H1 (cell line): ENCODE data around the gene ALDH7A1. TPM values are rescaled to one million over a fixed set of nuclear protein-coding genes. Genes with fewer than 3 reads are reported as not detected.

ENCODE experiments used
- CTCF ChIA-PET: fragments of 300-600 bp; sonication (Branson Sonifier 250); formaldehyde crosslinking; loops from one replicate; lab custom pipeline; 2021; ENCODE audit not compliant: partially characterized antibody; lab: Charles Lee
- POLR2A ChIA-PET: fragments of 300-600 bp; sonication (Branson Sonifier 250); formaldehyde crosslinking; loops from one replicate; lab custom pipeline; 2021; ENCODE audit warnings: inconsistent platforms; ENCODE audit not compliant: partially characterized antibody; lab: Charles Lee
- DNase-seq, 2 experiments: peaks; one replicate each; pipeline versions ENCODE4 v3.0.0 to v3.0.0-alpha.2; 2010 to 2022; ENCODE audit warnings: low spot score in 2 of 2, low read depth in 1 of 2, mixed read lengths in 1 of 2
- FAIRE-seq: peaks from 2 replicates; lab custom pipeline; 2011; peaks lifted over from hg19 to GRCh38; lab: Jason Lieb, UNC
- H2AFZ ChIP-seq: 2 replicates; pipeline ENCODE4 v1.8.1; 2012; ENCODE audit warnings: low read length, inconsistent platforms
- H2AK5ac ChIP-seq: 2 replicates; pipeline ENCODE4 v1.6.1; 2013; ENCODE audit warnings: low read depth, low read length
- H2BK120ac ChIP-seq: replicated peaks from 2 replicates; pipeline ENCODE3; 2013; ENCODE audit warnings: low read depth, low read length, inconsistent platforms
- H2BK12ac ChIP-seq: 2 replicates; pipeline ENCODE4 v1.6.1; 2013; ENCODE audit warnings: low read depth, low read length
- H2BK15ac ChIP-seq: 2 replicates; pipeline ENCODE4 v1.6.1; 2013; ENCODE audit warnings: low read length
- H2BK20ac ChIP-seq: 2 replicates; pipeline ENCODE4 v1.6.1; 2013; ENCODE audit warnings: low read length
- H2BK5ac ChIP-seq: 2 replicates; pipeline ENCODE4 v1.6.1; 2013; ENCODE audit warnings: low read depth, low read length
- H3K14ac ChIP-seq: 2 replicates; pipeline ENCODE4 v1.6.1; 2013; ENCODE audit warnings: inconsistent platforms; ENCODE audit not compliant: insufficient read length
- H3K18ac ChIP-seq: 2 replicates; pipeline ENCODE4 v1.6.1; 2013; ENCODE audit warnings: low read length; ENCODE audit errors: extremely low read depth
- H3K23ac ChIP-seq: 2 replicates; pipeline ENCODE4 v1.6.1; 2013; ENCODE audit warnings: inconsistent platforms; ENCODE audit not compliant: insufficient read length
- H3K23me2 ChIP-seq: 2 replicates; pipeline ENCODE4 v1.6.1; 2013; ENCODE audit warnings: low read depth, low read length
- H3K27ac ChIP-seq: 2 replicates; pipeline ENCODE4 v1.6.1; 2011; ENCODE audit warnings: low read depth, low read length, inconsistent platforms
- H3K27me3 ChIP-seq, 4 experiments: replicated peaks in 1 of 4; 1 replicate in 1 of 4; 2 replicates in 3 of 4; pipeline versions ENCODE4 v1.6.1 to v1.8.1; 2011 to 2013; ENCODE audit warnings: low read length in 3 of 4, mild to moderate bottlenecking in 3 of 4, inconsistent platforms in 2 of 4, mixed read lengths in 2 of 4, moderate library complexity in 1 of 4; ENCODE audit not compliant: control insufficient read depth in 3 of 4, insufficient read depth in 3 of 4; ENCODE audit errors: extremely low read depth in 1 of 4
- H3K36me3 ChIP-seq, 4 experiments: 2 replicates each; pipeline versions ENCODE4 v1.6.1 to v1.8.1; 2011 to 2013; ENCODE audit warnings: mild to moderate bottlenecking in 4 of 4, low read length in 3 of 4, moderate library complexity in 2 of 4, control low read depth in 1 of 4, inconsistent platforms in 1 of 4; ENCODE audit not compliant: insufficient read depth in 4 of 4, control insufficient read depth in 2 of 4
- H3K4ac ChIP-seq: replicated peaks from 2 replicates; pipeline ENCODE3; 2013; ENCODE audit warnings: low read length, low read depth, mixed read lengths, inconsistent platforms; ENCODE audit not compliant: insufficient read length
- H3K4me1 ChIP-seq, 4 experiments: replicated peaks in 1 of 4; 1 replicate in 1 of 4; 2 replicates in 3 of 4; pipeline versions ENCODE4 v1.6.1 to v1.8.1; 2011 to 2013; ENCODE audit warnings: low read length in 3 of 4, inconsistent platforms in 2 of 4, mixed read lengths in 1 of 4; ENCODE audit not compliant: insufficient read depth in 4 of 4, control insufficient read depth in 3 of 4
- H3K4me2 ChIP-seq, 2 experiments: 2 replicates each; pipeline versions ENCODE4 v1.6.1 to v1.8.1; 2011 to 2013; ENCODE audit warnings: low read depth in 2 of 2, low read length in 2 of 2, control low read depth in 1 of 2, inconsistent platforms in 1 of 2, mild to moderate bottlenecking in 1 of 2; ENCODE audit not compliant: insufficient read depth in 1 of 2
- H3K4me3 ChIP-seq, 4 experiments: fragments of 200-600, 300-600 bp in 1 of 4; sonication (generic), shearing (Covaris generic), sonication (Bioruptor Twin) in 1 of 4; 2 replicates each; pipeline versions ENCODE4 v1.5.1 to v1.8.1; 2011 to 2016; ENCODE audit warnings: low read length in 4 of 4, low read depth in 3 of 4, control low read depth in 2 of 4, inconsistent platforms in 2 of 4, mild to moderate bottlenecking in 2 of 4, mixed read lengths in 1 of 4, moderate library complexity in 1 of 4; ENCODE audit not compliant: insufficient read depth in 2 of 4; ENCODE audit errors: extremely low read depth in 1 of 4
- H3K56ac ChIP-seq: replicated peaks from 2 replicates; pipeline ENCODE3; 2013; ENCODE audit warnings: low read depth, mild to moderate bottlenecking, mixed read lengths, low read length, inconsistent platforms; ENCODE audit not compliant: insufficient read length
- H3K79me1 ChIP-seq: 2 replicates; pipeline ENCODE4 v1.6.1; 2013; ENCODE audit warnings: low read depth, low read length, control low read depth
- H3K79me2 ChIP-seq, 2 experiments: 2 replicates each; pipeline versions ENCODE4 v1.6.1 to v1.8.1; 2012 to 2013; ENCODE audit warnings: low read length in 2 of 2, mild to moderate bottlenecking in 2 of 2, inconsistent platforms in 1 of 2; ENCODE audit not compliant: insufficient read depth in 2 of 2, control insufficient read depth in 1 of 2
- H3K9ac ChIP-seq, 4 experiments: replicated peaks in 1 of 4; 1 replicate in 1 of 4; 2 replicates in 3 of 4; pipeline versions ENCODE4 v1.6.1 to v1.8.1; 2011 to 2013; ENCODE audit warnings: low read depth in 3 of 4, low read length in 3 of 4, control low read depth in 2 of 4, mild to moderate bottlenecking in 2 of 4, moderate library complexity in 2 of 4, inconsistent platforms in 1 of 4; ENCODE audit errors: extremely low read depth in 1 of 4
- H3K9me3 ChIP-seq, 2 experiments: 2 replicates each; pipeline versions ENCODE4 v1.6.1 to v1.8.1; 2012 to 2013; ENCODE audit warnings: mild to moderate bottlenecking in 2 of 2, moderate library complexity in 2 of 2, control low read depth in 1 of 2, inconsistent platforms in 1 of 2, low read depth in 1 of 2, low read length in 1 of 2, mixed read lengths in 1 of 2; ENCODE audit not compliant: insufficient read depth in 2 of 2
- H4K20me1 ChIP-seq, 2 experiments: replicated peaks in 1 of 2; 2 replicates each; pipeline versions ENCODE3 to v1.8.1; 2011 to 2013; ENCODE audit warnings: inconsistent platforms in 2 of 2, low read length in 2 of 2, mild to moderate bottlenecking in 1 of 2; ENCODE audit not compliant: insufficient read depth in 2 of 2, control insufficient read depth in 1 of 2
- H4K5ac ChIP-seq: 2 replicates; pipeline ENCODE4 v1.6.1; 2013; ENCODE audit warnings: low read length, low read depth, mixed read lengths, inconsistent platforms; ENCODE audit not compliant: insufficient read length
- H4K8ac ChIP-seq: 2 replicates; pipeline ENCODE4 v1.8.0; 2013; ENCODE audit warnings: mild to moderate bottlenecking, moderate library complexity, low read length, inconsistent platforms; ENCODE audit not compliant: insufficient read depth; ENCODE audit errors: extremely low read depth
- H4K91ac ChIP-seq: replicated peaks from 2 replicates; pipeline ENCODE3; 2013; ENCODE audit warnings: low read length, mixed read lengths, inconsistent platforms; ENCODE audit not compliant: insufficient read length
- CBX5 ChIP-seq: fragments of 300-800, 300-1000 bp; sonication (generic); IDR thresholded peaks from 2 replicates; pipeline ENCODE4 v1.7.1; 2016; ENCODE audit warnings: antibody characterized with exemption, low read length, low read depth
- HDAC6 ChIP-seq: IDR thresholded peaks from one replicate; pipeline ENCODE4 v1.7.1; 2012; ENCODE audit warnings: low read depth, mild to moderate bottlenecking, inconsistent platforms, low read length, moderate library complexity
- KDM4A ChIP-seq: IDR thresholded peaks from one replicate; pipeline ENCODE4 v1.7.1; 2012; ENCODE audit warnings: low read depth, mild to moderate bottlenecking, moderate library complexity, low read length, inconsistent platforms; ENCODE audit not compliant: severe bottlenecking
- RBBP5 ChIP-seq: IDR thresholded peaks from 2 replicates; pipeline ENCODE4 v1.7.1; 2012; ENCODE audit warnings: low read depth, mild to moderate bottlenecking, inconsistent platforms, low read length, moderate library complexity, borderline replicate concordance
- RXRA ChIP-seq: IDR thresholded peaks from 2 replicates; pipeline ENCODE4 v1.6.1; 2011; ENCODE audit warnings: low read depth, mild to moderate bottlenecking, low read length, moderate library complexity; ENCODE audit not compliant: insufficient read depth
- TCF12 ChIP-seq: IDR thresholded peaks from 2 replicates; pipeline ENCODE4 v1.6.1; 2011; ENCODE audit warnings: low read depth, mild to moderate bottlenecking, low read length
- polyA plus RNA-seq, 7 experiments: library from polyadenylated mRNA; depleted of rRNA in 3 of 7; stranded (reverse) in 5 of 7; unstranded in 2 of 7; fragments of >200 nt in 5 of 7; fragments of 200-250 nt in 2 of 7; gene quantifications; 1 replicate in 5 of 7; 2 replicates in 1 of 7; 4 replicates in 1 of 7; pipeline versions ENCODE4 v1.2.1 to v1.2.3, GENCODE V29; 2011 to 2013; ENCODE audit warnings: missing spikeins in 2 of 7, mixed read lengths in 2 of 7
- total RNA-seq: library from RNA; stranded (reverse); fragmentation: NEBNext Ultra II Directional; extraction: Animal tissue kit (Norgen Biotek cat#: 25700); gene quantifications from 2 replicates; pipeline ENCODE4 v1.2.1, GENCODE V29; 2021

Gene ALDH7A1
- total and polyA plus RNA-seq, 2 of the 8 experiments (the other 6 are each of a cell fraction or from before 2014, with no cell fraction given), result 99.6 to 225 TPM

DNA sequence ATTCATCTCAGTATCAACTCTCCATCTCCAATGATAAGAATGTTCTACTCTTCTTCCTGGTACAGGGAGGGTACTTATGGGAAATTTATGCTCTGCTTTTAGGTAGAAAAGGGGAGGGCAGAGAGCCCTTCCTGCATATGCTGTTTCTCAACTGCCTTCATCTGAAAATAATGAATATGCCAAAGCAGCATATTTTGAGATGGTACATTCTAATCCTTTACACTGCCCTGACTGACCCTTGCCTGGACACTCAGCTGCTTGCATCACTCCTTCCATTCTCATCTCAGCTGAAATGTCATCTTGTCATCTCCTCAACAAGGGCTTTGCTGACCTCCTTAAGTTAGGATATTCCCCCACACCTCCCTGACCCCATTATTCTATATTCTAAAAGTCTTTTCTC, 68.5 kb downstream of the ALDH7A1 start:
- TF ChIP-seq CBX5, result no peak
- no peak for TF ChIP-seq KDM4A
- no peak for TF ChIP-seq HDAC6
- no peak for TF ChIP-seq RBBP5
- no peak for TF ChIP-seq RXRA
- no peak for TF ChIP-seq TCF12
- Histone ChIP-seq H3K14ac (no peak overlapping the region), H3K36me3 (no peaks in the 10 kb centered on the region), H3K9ac (no peak overlapping the region; a peak in 1 of 7 replicates), H4K5ac (no peak overlapping the region), H3K27me3 (no peaks in the 10 kb centered on the region), H2BK5ac (no peak overlapping the region), H3K23me2 (no peaks in the 10 kb centered on the region), H3K18ac (no peak overlapping the region), H3K27ac (no peak overlapping the region), H2AFZ (no peak overlapping the region), H4K91ac (no peak overlapping the region), H3K23ac (no peak overlapping the region), H3K4me1 (no peaks in the 10 kb centered on the region), H3K4me3 (no peak overlapping the region), H2BK15ac (no peak overlapping the region), H3K79me2 (no peaks in the 10 kb centered on the region), H2BK120ac (no peak overlapping the region), H4K8ac (no peak overlapping the region), H3K4me2 (no peak overlapping the region), H3K9me3 (no peaks in the 10 kb centered on the region), H3K79me1 (no peaks in the 10 kb centered on the region), H3K4ac (no peak overlapping the region), H3K56ac (no peak overlapping the region), H2AK5ac (no peak overlapping the region), H4K20me1 (no peaks in the 10 kb centered on the region), H2BK12ac (no peak overlapping the region), H2BK20ac (no peak overlapping the region)
- ChIA-PET POLR2A (interaction anchor here (1.1 kb wide), 1 partner anchor 9 kb away, joined by 3 read pairs; no protein-coding TSS in a partner anchor), CTCF (interaction anchor here (0.6 to 5.1 kb wide), 3 partner anchors 10 to 26 kb away, joined by 3 to 21 read pairs (median 3); no protein-coding TSS in a partner anchor)
- FAIRE-seq (no peak), DNase-seq (no peak)
